ENCODE data around the gene CDH4.

Gene CDH4

DNA sequence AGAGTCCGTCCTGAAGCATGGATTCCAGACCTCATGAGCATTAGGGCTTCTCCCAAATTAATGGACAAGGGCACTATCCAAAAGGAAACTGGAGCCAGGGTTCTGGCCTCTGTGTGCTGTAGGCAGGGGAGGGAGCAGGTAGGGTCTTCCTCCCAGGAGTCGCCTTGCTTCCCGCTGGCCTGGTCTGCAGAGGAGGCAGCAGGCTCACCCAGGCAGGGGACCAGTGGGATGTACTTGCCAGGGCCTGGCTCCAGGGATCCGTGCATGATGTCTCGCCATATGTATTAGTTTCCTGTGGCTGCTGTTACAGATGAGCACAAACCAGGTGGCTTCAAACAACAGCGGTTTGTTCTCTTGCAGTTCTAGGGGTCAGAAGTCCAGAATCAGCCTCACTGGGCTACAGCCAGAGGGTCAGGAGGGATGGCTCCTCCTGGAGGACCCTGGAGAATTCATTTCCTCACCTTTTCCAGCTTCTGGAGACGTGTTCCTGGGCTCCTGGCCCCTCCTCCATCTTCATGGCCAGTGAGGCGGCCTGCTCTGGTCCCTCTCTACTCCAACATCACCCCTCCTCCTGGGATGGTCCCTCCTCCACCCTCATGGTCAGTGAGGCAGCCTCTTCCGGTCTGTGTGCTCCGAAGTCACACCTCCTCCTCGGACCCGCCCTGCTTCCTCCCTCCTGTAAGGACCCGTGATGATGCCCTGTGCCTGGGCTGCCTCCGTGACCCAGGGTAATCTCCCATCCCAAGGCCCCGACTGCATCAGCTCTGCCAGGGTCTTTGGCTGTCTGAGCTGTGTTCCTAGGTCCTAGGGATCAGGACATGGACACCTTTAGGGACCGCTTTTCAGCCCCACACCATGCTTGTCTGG is 329.1 kb downstream of the CDH4 start:
- DNase-seq (ENCODE audit: low read depth in 2 of 2) = no peak

DNA sequence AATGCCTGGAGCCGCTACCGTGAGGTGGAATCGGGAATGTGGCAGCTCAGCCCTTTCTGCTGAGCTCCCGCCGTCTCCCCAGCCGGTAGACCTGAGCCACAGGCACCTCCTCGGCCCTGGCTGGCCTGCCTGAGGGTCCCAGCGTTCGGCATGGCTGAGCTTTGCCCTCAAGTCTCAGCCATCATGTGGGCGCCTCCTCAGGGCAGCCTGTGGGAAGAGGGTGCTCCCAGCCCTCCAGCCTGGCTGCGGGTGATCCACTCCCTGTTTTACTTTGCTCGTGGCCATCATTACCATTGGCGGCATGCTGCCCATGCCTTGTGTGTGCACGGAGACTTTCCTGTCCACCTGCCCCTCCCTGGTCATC is 329.7 kb downstream of the CDH4 start:
- no peak for DNase-seq (ENCODE audit: low read depth in 2 of 2)

DNA sequence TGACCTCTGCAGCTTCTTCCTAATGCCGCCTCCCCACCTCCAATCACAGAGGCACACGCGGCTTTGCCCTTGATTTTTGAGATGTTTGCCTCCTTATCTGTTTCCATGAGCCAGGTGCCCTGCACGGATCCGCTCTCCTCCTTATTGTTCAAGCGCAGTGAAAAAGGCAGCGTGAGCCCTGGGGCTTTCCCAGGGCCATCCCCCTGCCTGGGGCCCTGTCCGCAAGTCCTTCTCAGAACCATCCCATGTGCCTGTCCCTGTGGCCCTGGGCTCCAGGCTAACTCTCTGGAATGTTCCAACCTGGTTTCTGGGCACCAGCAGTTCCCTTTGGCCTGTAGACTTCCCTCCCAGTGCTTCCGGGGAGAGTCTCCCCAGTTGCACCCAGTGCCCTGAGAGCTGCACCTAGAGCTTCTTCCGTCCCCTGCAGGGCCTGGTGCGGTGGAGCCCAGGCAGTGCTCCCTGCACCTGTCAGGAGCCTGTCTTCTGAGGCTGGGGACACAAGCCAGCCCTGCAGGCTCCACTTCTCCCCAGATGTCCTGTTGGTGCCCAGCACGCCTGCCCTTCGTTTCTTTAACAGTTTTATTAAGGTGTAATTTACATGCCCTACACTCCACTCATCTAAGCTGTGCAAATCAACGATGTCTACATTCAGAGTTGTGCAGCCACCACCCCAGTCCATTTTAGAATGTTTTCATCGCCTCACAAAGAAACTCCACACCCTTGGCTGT is 330.3 kb downstream of the CDH4 start:
- no peak for DNase-seq (ENCODE audit: low read depth in 2 of 2)

DNA sequence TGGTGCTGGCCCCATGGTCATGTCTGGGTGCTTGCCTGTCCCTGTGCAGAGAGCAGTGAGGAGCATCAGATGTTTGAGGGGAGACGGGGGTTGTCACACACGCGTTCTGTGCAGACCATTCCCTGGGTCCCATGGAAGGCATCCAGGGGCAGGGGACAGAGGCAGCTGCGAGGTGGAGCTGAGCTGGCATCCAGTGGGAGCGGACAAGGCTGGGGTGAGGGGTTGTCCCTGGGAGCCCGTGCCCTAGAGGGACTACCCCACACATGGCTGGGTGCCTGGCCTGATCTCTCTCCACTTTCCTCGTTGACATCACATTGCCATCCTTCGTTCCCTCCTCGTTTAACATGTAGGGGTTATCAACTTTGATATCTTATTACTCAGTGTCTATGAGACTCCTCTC is 331.3 kb downstream of the CDH4 start:
- DNase-seq (ENCODE audit: low read depth in 2 of 2) = no peak

DNA sequence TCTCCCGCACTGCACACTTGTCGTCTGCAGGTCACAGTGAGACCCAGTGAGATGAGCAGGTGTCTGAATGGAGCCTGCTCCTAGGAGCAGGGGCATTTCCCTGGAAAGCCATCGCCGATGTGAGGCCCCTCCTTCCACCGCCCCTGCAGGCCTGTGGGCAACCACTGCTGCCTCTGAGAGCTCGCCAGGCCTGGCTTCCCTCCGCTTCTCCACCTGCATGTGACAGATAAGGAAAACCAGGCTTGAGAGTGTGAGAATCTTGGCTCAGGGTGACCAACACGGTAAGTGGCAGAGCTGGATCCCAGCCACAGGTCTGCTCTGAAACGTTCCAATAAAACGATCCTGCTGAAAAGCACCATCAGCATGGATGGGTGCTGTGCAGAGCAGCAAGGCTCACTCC is 332.8 kb downstream of the CDH4 start:
- DNase-seq (ENCODE audit: low read depth in 2 of 2) = no peak

DNA sequence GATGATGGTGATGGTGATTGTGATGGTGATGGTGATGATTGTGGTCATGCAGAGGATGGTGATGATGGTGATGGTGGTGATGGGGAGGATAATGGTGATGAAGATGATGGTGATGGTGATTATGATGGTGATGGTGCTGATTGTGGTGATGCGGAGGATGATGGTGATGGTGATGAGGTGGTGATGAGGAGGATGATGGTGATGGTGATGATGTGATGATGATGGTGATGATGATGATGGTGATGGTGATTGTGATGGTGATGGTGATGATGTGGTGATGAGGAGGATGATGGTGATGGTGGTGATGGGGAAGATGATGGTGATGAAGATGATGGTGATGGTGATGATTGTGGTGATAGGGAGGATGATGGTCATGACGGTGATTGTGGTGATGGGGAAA is 333.7 kb downstream of the CDH4 start:
- no peak for DNase-seq (ENCODE audit: low read depth in 2 of 2)

DNA sequence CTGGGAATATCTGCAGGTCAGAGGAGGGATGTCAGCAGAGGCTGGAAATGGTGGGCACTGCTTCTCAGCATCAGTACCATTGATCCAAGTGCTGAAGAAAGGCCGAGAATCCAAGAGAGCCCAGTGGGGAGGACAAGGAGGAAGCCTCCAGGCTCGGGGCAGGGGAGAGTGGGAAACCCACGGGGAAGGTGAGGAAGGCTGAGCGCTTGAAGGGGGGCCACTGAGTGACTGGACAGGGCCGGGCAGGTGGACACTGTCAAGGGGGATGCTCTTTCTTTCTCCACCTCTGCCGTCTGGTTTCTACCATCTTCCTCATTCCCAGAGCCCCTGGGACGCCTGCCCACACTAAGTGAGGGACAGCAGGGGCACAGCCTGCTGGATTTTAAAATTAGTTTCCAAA is 335.0 kb downstream of the CDH4 start:
- DNase-seq (ENCODE audit: low read depth in 2 of 2) = no peak

DNA sequence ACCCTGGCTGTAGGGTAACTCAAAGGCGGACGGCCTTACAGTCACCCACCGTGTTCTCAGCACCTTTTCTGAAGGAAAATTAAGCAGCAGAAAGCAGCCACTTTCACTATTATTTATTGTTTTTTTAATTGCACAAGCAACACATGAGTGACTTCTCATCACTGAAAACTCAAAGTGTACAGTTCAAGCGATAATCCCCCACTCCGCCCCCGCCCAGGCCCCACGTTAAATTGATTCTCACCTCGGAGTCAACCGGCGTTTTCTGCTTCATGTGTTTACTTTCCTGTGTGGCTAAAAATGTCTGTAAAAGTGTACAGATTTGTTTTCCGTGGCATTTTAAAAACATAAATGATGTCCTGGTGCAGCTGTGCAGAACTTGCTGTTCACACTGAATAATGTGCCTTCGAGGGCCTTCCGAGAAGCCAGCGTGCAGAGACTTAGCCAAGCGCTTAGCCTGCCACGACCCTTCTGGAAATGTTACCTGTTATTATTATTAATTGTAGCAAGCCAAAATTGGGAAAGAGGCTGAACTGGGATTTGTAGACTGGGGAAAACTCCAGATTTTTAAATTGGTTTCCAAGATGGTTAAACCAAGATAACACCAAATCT is 335.7 kb downstream of the CDH4 start:
- no peak for DNase-seq (ENCODE audit: low read depth in 2 of 2)

DNA sequence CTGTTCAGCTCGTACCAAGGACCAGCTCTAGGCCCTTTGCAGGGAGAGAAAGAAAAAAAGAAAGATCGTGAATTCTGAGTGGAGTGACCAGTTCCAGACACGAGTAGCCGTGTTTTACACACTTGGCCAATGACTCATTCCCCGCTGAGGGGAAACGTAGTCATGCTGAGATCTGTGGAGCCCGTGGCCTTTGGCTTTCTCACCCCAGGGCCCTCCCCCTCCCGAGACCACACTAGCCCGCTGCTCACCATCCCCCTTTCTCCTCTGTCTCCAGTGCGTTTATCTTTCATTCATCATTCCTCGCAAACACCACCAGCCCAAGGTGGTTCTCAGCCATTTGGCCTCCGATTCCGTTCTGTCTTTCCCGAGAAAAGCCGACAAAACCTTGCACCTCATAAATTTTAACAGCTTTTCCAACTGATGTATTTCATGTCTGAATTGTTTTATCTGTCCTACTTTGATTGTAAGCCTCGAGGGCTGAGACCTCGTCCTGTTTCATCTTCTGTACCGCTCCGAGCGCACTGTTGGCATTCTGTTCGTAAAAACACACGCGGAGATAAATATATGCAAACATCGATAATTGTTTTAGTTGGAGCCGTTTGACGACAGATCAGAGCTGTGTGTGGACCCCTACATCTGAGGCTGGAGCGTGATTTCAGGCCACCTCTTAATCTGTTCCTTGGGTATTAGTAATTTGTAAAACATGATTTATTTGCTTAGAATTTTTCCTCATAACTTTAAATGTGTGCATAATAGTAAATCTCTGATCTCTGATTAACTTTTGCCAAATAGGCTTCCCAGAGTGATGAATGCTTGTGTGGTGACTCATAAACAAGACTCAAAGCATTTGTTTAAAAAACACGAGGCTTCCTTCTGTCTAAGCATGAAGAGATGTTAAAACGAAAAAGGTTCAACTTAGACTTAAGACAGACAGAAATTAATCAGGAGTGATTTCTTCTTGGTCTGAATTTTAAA is 336.6 kb downstream of the CDH4 start:
- DNase-seq (ENCODE audit: low read depth in 2 of 2) = no peak

DNA sequence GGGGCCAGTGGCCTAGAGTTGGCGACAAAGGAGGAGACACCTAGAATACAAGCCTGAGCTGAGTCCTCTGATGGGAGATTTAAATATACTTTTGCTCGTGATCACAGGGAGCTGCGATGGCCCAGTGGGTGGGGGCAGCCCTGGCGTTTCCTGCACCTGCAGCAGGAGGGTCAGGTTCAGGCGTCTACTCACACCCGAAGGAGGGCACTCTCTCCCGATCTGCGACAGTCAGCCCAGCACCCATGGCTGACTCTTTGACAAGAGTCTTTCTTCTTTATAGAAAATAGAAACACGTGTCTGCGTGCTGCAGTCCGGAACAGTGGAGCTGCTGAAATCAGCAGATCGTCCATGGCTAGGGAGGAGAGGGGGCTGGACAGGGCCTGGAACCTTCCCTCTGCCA is 338.2 kb downstream of the CDH4 start:
- no peak for DNase-seq (ENCODE audit: low read depth in 2 of 2)

DNA sequence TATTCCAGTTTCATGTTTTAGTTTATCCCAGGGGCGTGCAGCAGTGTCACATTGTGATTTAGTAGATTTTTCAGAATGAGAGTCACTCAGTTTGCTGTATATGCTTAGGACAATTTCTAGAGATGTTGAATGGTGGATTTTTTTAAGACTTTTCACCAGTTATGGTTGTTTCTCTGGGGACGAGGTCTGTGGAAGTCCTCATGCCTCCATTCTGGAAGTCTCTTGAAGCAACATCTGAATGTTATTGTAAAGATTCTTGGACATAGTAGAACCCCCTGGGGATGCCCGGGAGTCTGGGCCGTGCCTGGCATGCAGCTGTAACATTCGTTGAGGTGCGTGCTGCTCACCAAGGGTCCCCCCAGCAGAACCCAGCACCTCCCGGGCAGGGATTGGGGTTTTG is 341.5 kb downstream of the CDH4 start:
- no peak for DNase-seq (ENCODE audit: low read depth in 2 of 2)

DNA sequence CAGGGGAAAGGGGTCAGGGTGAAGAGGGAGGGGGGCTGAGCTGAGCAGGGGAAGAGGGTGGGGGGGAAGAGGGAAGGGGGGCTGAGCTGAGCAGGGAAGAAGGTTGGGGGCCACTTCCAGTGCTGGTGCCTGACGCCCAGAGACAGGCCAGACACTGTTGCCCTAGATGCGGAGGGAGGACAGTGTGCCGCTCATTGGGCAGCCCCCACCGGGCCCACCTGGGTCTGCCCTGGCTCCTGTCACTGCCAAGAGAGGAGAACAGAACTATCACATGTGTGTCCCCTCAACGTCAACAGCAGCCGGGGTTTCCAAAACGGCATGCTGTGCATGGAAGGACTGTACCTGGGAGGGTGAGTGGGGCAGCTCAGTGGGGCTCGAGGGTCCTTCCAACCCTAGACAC is 342.1 kb downstream of the CDH4 start:
- DNase-seq (ENCODE audit: low read depth in 2 of 2) = no peak

DNA sequence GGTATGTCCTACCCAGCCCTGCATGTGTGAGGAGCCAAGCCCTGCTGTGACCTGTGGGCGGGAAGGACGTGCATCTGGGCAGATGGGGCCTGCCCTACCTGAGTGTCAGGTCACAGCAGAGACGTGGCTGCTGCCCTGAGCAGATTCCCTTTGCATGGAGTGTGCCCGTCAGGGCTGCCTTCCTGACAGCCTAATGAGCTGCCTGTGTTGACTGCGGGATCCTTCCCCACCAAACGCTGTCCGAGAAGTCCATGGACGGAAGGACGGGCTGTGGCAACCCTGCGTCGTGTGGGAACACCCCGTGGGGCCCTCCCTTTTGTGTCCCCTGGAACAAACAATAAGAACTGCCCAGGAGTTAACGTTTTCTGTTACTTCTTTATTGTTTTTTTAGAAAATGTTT is 343.2 kb downstream of the CDH4 start:
- no peak for DNase-seq (ENCODE audit: low read depth in 2 of 2)

DNA sequence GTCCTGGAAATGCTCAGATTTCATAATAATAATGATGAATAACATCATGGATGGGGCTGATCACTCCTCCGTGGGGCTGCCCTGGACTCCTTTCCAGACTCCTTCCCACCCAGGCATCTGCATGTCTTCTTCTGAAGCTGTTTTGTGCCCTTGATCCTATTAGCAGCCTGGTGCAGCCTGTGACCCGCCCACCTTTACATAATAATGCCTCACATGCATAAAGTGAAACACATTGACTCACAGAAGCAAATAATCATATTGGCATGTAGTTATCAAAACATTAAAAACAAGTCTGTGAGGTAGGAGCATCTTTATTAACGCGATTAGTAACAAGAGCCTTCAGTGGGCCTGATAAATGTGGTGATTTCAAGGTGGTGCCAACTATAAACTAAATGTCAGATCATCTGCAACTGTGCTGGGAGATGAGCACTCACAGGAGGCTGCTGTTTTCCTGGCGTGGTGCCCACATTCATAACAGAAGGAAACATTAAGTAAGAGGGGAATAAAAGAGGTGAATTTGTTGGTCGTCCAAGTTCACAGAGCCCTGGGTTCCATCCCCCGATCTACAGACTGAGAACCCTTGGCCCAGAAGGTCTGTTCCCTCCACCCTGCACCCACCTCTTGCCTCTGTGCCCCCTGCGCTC is 344.7 kb downstream of the CDH4 start:
- DNase-seq (ENCODE audit: low read depth in 2 of 2) = no peak

DNA sequence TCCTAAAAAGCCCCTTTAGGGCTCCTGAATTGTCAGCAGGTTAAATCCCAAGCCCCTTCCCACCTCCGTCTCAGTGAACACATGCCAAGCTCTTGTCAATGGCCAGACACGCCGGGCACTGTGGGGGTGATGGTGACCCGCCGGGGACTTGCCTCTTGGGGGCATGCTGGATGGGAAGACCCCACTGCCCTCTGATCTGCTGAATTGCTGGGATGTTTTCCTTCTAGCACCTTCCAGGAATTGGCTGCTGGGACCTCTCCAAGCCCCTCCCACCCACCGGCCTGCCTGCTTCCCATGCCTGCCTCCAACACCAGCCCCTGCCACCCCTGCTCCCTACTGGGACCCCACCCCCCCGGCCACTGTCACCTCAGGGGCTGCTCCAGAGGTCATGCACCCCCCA is 345.9 kb downstream of the CDH4 start:
- no peak for DNase-seq (ENCODE audit: low read depth in 2 of 2)

DNA sequence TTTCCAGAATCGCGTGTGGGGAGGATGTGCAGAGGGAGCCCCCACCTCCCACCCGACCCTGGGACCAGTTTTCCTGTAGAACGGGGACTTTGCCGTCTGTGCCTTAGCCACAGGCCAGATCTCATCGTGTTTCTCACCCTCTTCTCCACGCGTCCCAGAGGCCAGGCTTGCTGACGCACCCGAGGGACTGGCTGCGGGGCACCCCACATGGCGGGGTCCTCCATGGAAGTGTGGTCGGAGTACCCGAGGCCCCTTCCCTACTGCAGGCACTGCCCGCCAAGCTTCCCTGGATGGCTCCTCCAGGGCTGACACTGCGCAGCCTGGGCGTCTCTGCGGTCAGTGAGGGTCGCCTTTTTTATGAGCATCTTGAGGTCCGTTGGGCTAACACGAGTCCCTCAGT is 346.5 kb downstream of the CDH4 start:
- DNase-seq (ENCODE audit: low read depth in 2 of 2) = no peak

DNA sequence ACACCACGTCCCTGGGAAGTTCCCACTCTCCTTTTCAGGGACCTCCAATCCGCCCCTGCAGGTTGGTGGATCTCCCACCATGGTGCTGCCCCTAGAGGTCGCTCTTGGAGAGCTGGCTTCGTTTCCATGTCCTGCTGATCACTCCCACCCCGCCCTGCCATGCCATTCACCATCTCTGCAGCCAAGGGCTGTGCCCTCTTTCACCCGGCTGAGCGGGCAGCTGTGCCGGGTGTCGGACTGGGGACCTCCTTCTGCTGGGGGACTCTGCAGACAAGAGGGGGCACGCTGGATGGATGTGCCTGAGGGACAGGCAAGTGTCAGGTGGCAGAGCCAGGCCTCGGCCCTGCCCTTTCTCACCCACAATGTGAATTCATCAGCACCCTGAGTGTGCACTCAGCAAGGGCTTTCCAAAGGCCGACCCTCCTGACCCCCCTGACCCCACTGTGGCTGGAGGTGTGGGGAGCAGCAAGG is 347.0 kb downstream of the CDH4 start:
- no peak for DNase-seq (ENCODE audit: low read depth in 2 of 2)

DNA sequence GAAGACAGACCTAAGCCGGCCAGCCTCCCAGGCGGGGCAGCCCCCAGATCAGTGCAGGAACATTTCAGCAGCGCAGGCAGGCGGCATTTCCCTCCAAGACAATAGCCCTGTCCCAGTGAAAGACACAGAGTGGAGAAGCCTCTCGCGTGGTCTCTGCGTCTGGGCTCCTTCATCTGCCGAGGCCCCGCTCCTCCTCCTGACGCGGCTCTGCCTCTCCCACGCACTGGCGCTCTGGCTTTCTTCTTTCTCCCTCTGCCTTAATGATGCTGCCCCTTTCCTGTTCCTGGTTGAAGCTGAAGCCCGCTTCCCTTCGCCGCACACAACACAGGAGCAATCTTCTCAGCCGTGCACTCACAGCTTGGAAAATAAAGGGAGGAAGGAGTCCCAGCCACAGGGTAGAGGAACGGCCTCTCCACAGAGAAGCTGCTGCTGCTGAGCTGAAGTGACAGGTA is 347.5 kb downstream of the CDH4 start:
- DNase-seq (ENCODE audit: low read depth in 2 of 2) = no peak

DNA sequence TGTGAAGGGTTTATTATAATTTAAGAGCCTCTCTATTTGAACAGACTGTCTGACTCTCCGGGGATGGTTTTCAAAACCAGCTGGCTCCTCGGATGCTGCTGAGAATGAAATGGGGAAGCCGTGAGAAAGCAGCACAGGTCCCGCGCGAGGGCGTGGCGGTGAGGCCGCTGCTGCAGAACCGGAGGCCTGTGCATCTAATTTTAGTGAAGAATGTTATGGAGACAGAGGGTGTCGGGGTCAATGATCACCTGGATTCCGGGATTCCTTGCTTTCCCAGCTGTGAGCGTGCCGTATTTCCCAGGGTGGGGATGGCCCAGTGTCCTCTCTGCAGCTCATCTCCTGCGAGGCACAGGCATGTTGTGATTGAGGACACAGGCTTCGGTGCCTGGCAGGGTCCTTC is 348.0 kb downstream of the CDH4 start:
- DNase-seq (ENCODE audit: low read depth in 2 of 2) = no peak

DNA sequence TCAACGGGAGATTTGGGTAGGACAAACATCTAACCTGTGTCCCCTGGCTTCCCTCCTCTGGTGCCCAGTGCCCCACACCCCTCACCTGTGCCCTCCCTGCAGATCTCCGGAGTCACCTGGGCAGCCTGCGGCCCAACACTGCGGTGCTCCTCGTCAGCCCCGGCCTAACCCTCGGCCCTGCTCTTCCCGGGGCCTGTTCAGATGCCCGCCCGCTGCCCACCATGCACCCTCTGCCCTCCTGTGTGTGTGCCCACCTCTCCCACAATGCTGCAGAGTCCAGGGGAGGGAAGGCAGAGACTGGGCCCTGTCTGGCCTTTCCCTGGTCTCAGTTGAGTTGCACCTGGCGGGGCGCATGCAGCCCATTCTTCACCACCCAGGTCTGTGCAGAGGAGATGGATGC is 349.3 kb downstream of the CDH4 start:
- DNase-seq (ENCODE audit: low read depth in 2 of 2) = no peak

DNA sequence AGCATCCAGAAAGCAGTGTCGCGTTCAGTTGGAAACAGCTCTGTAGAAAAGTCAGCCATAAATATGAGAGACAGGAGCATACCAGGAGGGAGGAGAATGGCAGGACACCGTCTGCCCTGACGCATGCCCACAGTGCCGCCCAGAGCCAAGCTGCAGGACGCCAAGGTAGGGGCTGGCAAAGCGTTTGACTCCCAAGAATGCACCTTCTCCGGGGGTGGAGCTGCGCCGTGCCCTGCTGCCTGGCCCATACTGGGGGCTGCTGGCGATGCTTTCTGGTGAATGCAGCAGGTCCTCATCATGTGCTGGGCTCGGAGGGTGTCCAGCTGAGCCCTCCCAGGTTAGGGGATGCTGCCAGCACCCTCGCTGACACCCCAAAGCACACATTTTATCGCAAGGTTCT is 349.8 kb downstream of the CDH4 start:
- no peak for DNase-seq (ENCODE audit: low read depth in 2 of 2)
